Endothelial cell of umbilical vein (primary cell): ENCODE data around the gene PLPP2. TPM values are rescaled to one million over a fixed set of nuclear protein-coding genes. Genes with fewer than 3 reads are reported as not detected.

ENCODE experiments used
- BruUV-seq: library from RNA; stranded (reverse); fragments of 400-500 nt; replicated peaks from 2 replicates; lab custom pipeline; 2021; lab: Mats Ljungman, UMichigan
- CTCF ChIA-PET: fragments of 300-600, 350-600 bp; sonication (Branson Sonifier 250); formaldehyde crosslinking; loops from one replicate; lab custom pipeline; 2021; ENCODE audit warnings: antibody characterized with exemption, inconsistent platforms; lab: Charles Lee
- POLR2A ChIA-PET: fragments of 300-600, 350-600 bp; sonication (Branson Sonifier 250); formaldehyde crosslinking; loops from one replicate; lab custom pipeline; 2021; ENCODE audit warnings: antibody characterized with exemption, inconsistent platforms; lab: Charles Lee
- DNase-seq: peaks from one replicate; pipeline ENCODE4 v3.0.0-alpha.2; 2011; ENCODE audit warnings: low read depth, low spot score
- FAIRE-seq: peaks from 2 replicates; lab custom pipeline; 2011; peaks lifted over from hg19 to GRCh38; lab: Jason Lieb, UNC
- H2AFZ ChIP-seq: 2 replicates; pipeline ENCODE4 v1.6.0; 2012; ENCODE audit warnings: low read depth, low read length, control low read depth, inconsistent platforms
- H3K27ac ChIP-seq: 2 replicates; pipeline ENCODE4 v1.5.1; 2011; ENCODE audit warnings: low read depth, mild to moderate bottlenecking, control low read depth, low read length, moderate library complexity; ENCODE audit not compliant: insufficient read depth
- H3K27me3 ChIP-seq, 2 experiments: 2 replicates each; pipeline versions ENCODE4 v1.6.0 to v1.6.1; 2011; ENCODE audit warnings: low read length in 2 of 2, mixed read lengths in 1 of 2; ENCODE audit not compliant: control insufficient read depth in 2 of 2, insufficient read depth in 2 of 2
- H3K36me3 ChIP-seq, 2 experiments: 2 replicates in 1 of 2; 3 replicates in 1 of 2; pipeline ENCODE4 v1.5.1; 2011; ENCODE audit warnings: low read length in 2 of 2, mild to moderate bottlenecking in 1 of 2, moderate library complexity in 1 of 2; ENCODE audit not compliant: control insufficient read depth in 2 of 2, insufficient read depth in 2 of 2; ENCODE audit errors: extremely low read depth in 1 of 2
- H3K4me1 ChIP-seq: 3 replicates; pipeline ENCODE4 v1.5.1; 2011; ENCODE audit warnings: mild to moderate bottlenecking, low read length; ENCODE audit not compliant: control insufficient read depth, insufficient read depth; ENCODE audit errors: extremely low read depth
- H3K4me2 ChIP-seq: 2 replicates; pipeline ENCODE4 v1.6.1; 2011; ENCODE audit warnings: low read length, control low read depth, mixed read lengths; ENCODE audit not compliant: insufficient read depth
- H3K4me3 ChIP-seq, 3 experiments: fragments of 200-600 bp in 1 of 3; sonication (generic), shearing (Covaris generic) in 1 of 3; replicated peaks in 1 of 3; 2 replicates each; pipeline ENCODE4 v1.5.1; 2011 to 2016; ENCODE audit warnings: control low read depth in 3 of 3, low read length in 3 of 3, mild to moderate bottlenecking in 2 of 3, inconsistent platforms in 1 of 3, low read depth in 1 of 3, moderate library complexity in 1 of 3; ENCODE audit not compliant: insufficient read depth in 1 of 3
- H3K79me2 ChIP-seq: 2 replicates; pipeline ENCODE4 v1.6.0; 2012; ENCODE audit warnings: low read length, inconsistent platforms; ENCODE audit not compliant: control insufficient read depth, insufficient read depth
- H3K9ac ChIP-seq: replicated peaks from 2 replicates; pipeline ENCODE3; 2011; ENCODE audit warnings: low read length, control low read depth; ENCODE audit not compliant: insufficient read depth; ENCODE audit errors: extremely low read depth
- H3K9me1 ChIP-seq: replicated peaks from 3 replicates; pipeline ENCODE4 v1.6.0; 2011; ENCODE audit warnings: mild to moderate bottlenecking, low read length; ENCODE audit not compliant: control insufficient read depth, insufficient read depth; ENCODE audit errors: extremely low read depth
- H3K9me3 ChIP-seq: replicated peaks from 2 replicates; pipeline ENCODE4 v1.5.1; 2012; ENCODE audit warnings: low read length, inconsistent platforms; ENCODE audit not compliant: control insufficient read depth, insufficient read depth
- H4K20me1 ChIP-seq: replicated peaks from 2 replicates; pipeline ENCODE3; 2011; ENCODE audit warnings: mild to moderate bottlenecking, low read length; ENCODE audit not compliant: control insufficient read depth, insufficient read depth; ENCODE audit errors: extremely low read depth
- CTCF ChIP-seq, 2 donors: IDR thresholded peaks; 1 replicate in 1 of 2; 2 replicates in 1 of 2; pipeline ENCODE4 v1.5.1; 2011; ENCODE audit warnings: low read length in 2 of 2, mild to moderate bottlenecking in 2 of 2, moderate library complexity in 2 of 2, control low read depth in 1 of 2, inconsistent platforms in 1 of 2, low read depth in 1 of 2; ENCODE audit not compliant: insufficient read depth in 1 of 2; ENCODE audit errors: extremely low read depth in 1 of 2
- EZH2 ChIP-seq: IDR thresholded peaks from 2 replicates; pipeline ENCODE4 v1.6.1; 2012; ENCODE audit warnings: borderline replicate concordance, low read depth, mild to moderate bottlenecking, moderate library complexity, low read length, inconsistent platforms; ENCODE audit not compliant: severe bottlenecking
- FOS ChIP-seq: IDR thresholded peaks from 2 replicates; pipeline ENCODE4 v1.6.1; 2011; ENCODE audit warnings: mild to moderate bottlenecking, low read length, moderate library complexity, borderline replicate concordance; ENCODE audit not compliant: insufficient read depth
- GATA2 ChIP-seq: IDR thresholded peaks from 2 replicates; pipeline ENCODE4 v1.7.0; 2011; ENCODE audit warnings: low read depth, mild to moderate bottlenecking, moderate library complexity, mixed read lengths, low read length; ENCODE audit not compliant: insufficient read length, insufficient read depth
- JUN ChIP-seq: IDR thresholded peaks from 2 replicates; pipeline ENCODE4 v1.6.1; 2011; ENCODE audit warnings: borderline replicate concordance, low read depth; ENCODE audit not compliant: insufficient read length, insufficient read depth
- MAX ChIP-seq: IDR thresholded peaks from 2 replicates; pipeline ENCODE4 v1.6.1; 2011; ENCODE audit not compliant: insufficient read depth, insufficient read length
- MYC ChIP-seq: IDR thresholded peaks from one replicate; pipeline ENCODE4 v1.6.1; 2011; ENCODE audit warnings: mild to moderate bottlenecking, low read depth, low read length
- POLR2A ChIP-seq: IDR thresholded peaks from 2 replicates; pipeline ENCODE4 v1.6.1; 2012; ENCODE audit warnings: low read depth, mild to moderate bottlenecking, control low read depth, low read length
- POLR2AphosphoS5 ChIP-seq: IDR thresholded peaks from 2 replicates; pipeline ENCODE4 v1.6.1; 2012; ENCODE audit warnings: low read depth, mild to moderate bottlenecking, control low read depth, low read length, moderate library complexity; ENCODE audit not compliant: insufficient read depth
- dilution Hi-C: fragments of 300-500 bp; cut with MboI; formaldehyde crosslinking; loops from one replicate; pipeline ENCODE4 v1.15.0; 2019; ENCODE audit warnings: low sequenced_read_pairs; ENCODE audit not compliant: extremely low pct_ligation_motif_present
- intact Hi-C: fragments of 100-400 bp; cut with micrococcal nuclease; formaldehyde crosslinking; loops from one replicate; pipeline ENCODE4 v1.10.0; 2022
- polyA plus RNA-seq, 4 experiments: library from polyadenylated mRNA; depleted of rRNA in 3 of 4; stranded (reverse) in 3 of 4; unstranded in 1 of 4; fragments of >200 nt; gene quantifications; 2 replicates each; pipeline versions ENCODE4 v1.2.1 to v1.2.3, GENCODE V29; 2011 to 2012; ENCODE audit warnings: missing spikeins in 1 of 4
- total RNA-seq: library from RNA; stranded (reverse); gene quantifications from 2 replicates; pipeline ENCODE4 v1.2.3, GENCODE V29; 2021

PLPP2 gene
- total and polyA plus RNA-seq, 2 donors (not counting 3 experiments of a cell fraction or from before 2014, with no cell fraction given) = 27.9 to 34.3 TPM

GRCh38 chr19:277581-278165, 13.5 kb downstream of the PLPP2 start:
- TF ChIP-seq EZH2 (no peak), POLR2AphosphoS5 (no peak)
- Histone ChIP-seq H4K20me1 (no peaks in the 10 kb centered on the region), H3K36me3 (no peaks in the 10 kb centered on the region), H3K9me1 (no peaks in the 10 kb centered on the region), H3K27ac (no peak overlapping the region), H2AFZ (no peak overlapping the region), H3K9me3 (no peaks in the 10 kb centered on the region), H3K4me3 (no peak overlapping the region), H3K9ac (no peak overlapping the region), H3K4me1 (no peaks in the 10 kb centered on the region), H3K27me3 (no peaks in the 10 kb centered on the region), H3K79me2 (no peaks in the 10 kb centered on the region), H3K4me2 (no peak overlapping the region)
- DNase-seq (peak; percentile 33), FAIRE-seq (no peak)
- dilution Hi-C loops = no loop called here
- intact Hi-C loops = no loop called here
- CTCF ChIA-PET = interaction anchor here (0.5 to 0.9 kb wide), 2 partner anchors 11 to 238 kb away, joined by 3 read pairs; no protein-coding TSS in a partner anchor
- POLR2A ChIA-PET = no interaction called here
- no TSS peak for BruUV-seq

DNA sequence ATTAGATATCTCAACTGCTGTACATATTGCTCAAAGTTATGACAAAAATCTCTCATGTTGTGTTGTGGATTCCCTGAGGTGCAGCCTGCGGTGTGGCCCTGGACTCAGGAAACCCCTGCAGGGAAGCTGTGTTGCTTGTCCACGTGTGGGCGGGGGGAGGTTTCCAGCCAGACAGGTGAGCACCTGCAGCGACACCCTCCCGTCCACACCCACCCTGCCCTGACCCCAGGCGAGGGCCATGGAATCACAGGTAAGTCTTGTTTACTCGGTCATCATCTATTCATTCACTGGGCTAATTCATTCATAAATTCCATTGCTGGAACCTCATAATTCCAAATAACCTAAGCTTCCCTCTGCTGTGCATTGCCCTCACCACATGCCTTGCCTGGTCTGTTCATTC, 14.1 kb downstream of the PLPP2 start:
- no TSS peak for BruUV-seq
- no peak for TF ChIP-seq FOS
- no peak for TF ChIP-seq CTCF (IDR thresholded peaks at IDR 0.05; ENCODE audit: extremely low read depth in 1 of 2, insufficient read depth in 1 of 2, low read depth in 1 of 2, low read length in 2 of 2)
- no peak for TF ChIP-seq JUN
- no peak for TF ChIP-seq GATA2
- TF ChIP-seq POLR2A = no peak
- no peak for TF ChIP-seq EZH2
- TF ChIP-seq MAX = no peak
- no peak for TF ChIP-seq POLR2AphosphoS5
- no peak for TF ChIP-seq MYC
- Histone ChIP-seq H3K4me2 (no peak overlapping the region), H3K9me1 (no peaks in the 10 kb centered on the region), H3K4me1 (no peaks in the 10 kb centered on the region), H3K27ac (no peak overlapping the region), H3K9ac (no peak overlapping the region), H3K36me3 (no peaks in the 10 kb centered on the region), H3K4me3 (no peak overlapping the region), H3K27me3 (no peaks in the 10 kb centered on the region), H2AFZ (no peak overlapping the region), H3K9me3 (no peaks in the 10 kb centered on the region), H4K20me1 (no peaks in the 10 kb centered on the region), H3K79me2 (no peaks in the 10 kb centered on the region)
- POLR2A ChIA-PET = no interaction called here
- CTCF ChIA-PET = interaction anchor here (0.5 to 0.9 kb wide), 2 partner anchors 11 to 238 kb away, joined by 3 read pairs; no protein-coding TSS in a partner anchor
- intact Hi-C loops = no loop called here
- DNase-seq (no peak), FAIRE-seq (no peak)
- dilution Hi-C loops = no loop called here
